Measurements from ENCODE around the gene HUWE1.
"Not testable (repeated sequence)": the region's sequence is repeated elsewhere in the genome, so short reads cannot be mapped to it uniquely, and the experiment has no call there.

HUWE1 gene

GRCh38 chrX:53511322-53511721, 175.2 kb downstream of the HUWE1 start:
- no peak for DNase-seq (ENCODE audit: low spot score)

GRCh38 chrX:53504035-53504434, 182.5 kb downstream of the HUWE1 start:
- DNase-seq (ENCODE audit: low spot score) = not testable (repeated sequence)

GRCh38 chrX:53494436-53494835, 192.1 kb downstream of the HUWE1 start:
- no peak for DNase-seq (ENCODE audit: low spot score)

- no peak for DNase-seq (ENCODE audit: low spot score)
Observed at GRCh38 chrX:53486285-53486684, 200.2 kb downstream of the HUWE1 start.

- DNase-seq (ENCODE audit: low spot score) = no peak
Observed at GRCh38 chrX:53483838-53484405, 202.6 kb downstream of the HUWE1 start.

- no peak for DNase-seq (ENCODE audit: low spot score)
Observed at GRCh38 chrX:53483416-53483815, 203.1 kb downstream of the HUWE1 start.

Measured in CD4-positive, alpha-beta T cell treated with Interleukin-15 for 4 hours (primary cell).